Mucosa of descending colon (tissue), 3 donors: ENCODE data around the gene CD151. TPM values are rescaled to one million over a fixed set of nuclear protein-coding genes. Genes with fewer than 3 reads are reported as not detected.

Source experiments
- ATAC-seq: fragments of 200-7000 bp; cut with Tn5 transposase; one replicate; pipeline ENCODE4 v1.9.1; 2020; ENCODE audit warnings: mild to moderate bottlenecking, moderate library complexity
- DNase-seq, 3 donors: peaks; one replicate each; pipeline ENCODE4 v3.0.0-alpha.2; 2020
- H3K36me3 ChIP-seq: fragments of 200-600 bp; one replicate; pipeline ENCODE4 v1.8.0; 2021; ENCODE audit warnings: low read depth, mild to moderate bottlenecking
- H3K4me1 ChIP-seq: fragments of 200-600 bp; one replicate; pipeline ENCODE4 v1.8.0; 2021; ENCODE audit warnings: low read depth, mild to moderate bottlenecking
- H3K4me3 ChIP-seq: fragments of 200-600 bp; one replicate; pipeline ENCODE4 v1.8.0; 2021; ENCODE audit warnings: mild to moderate bottlenecking
- H3K9me3 ChIP-seq: fragments of 200-600 bp; one replicate; pipeline ENCODE4 v1.8.0; 2021; ENCODE audit warnings: mild to moderate bottlenecking
- intact Hi-C, 2 donors: fragments of 100-400 bp; cut with DNase I in 1 of 2; cut with micrococcal nuclease in 1 of 2; formaldehyde crosslinking; loops; one replicate each; pipeline versions ENCODE4 v1.11.0 to v1.11.1; 2022; cut with DNase I, micrococcal nuclease
- total RNA-seq, 3 donors: library from RNA; stranded (reverse); fragmentation: NEBNext Ultra II Directional in 2 of 3; extraction: Animal tissue kit (Norgen Biotek cat#: 25700) in 2 of 3; gene quantifications; one replicate each; pipeline versions ENCODE4 v1.2.1 to v1.2.4, GENCODE V29; 2021 to 2023
- TF ChIP-seq, protein P1 (sequence below): fragments of 200-600 bp; IDR thresholded peaks from one replicate; pipeline ENCODE4 v1.8.0; 2022; ENCODE audit warnings: antibody characterized with exemption, mild to moderate bottlenecking
- donor health status: DM: no; HTN: no; CAD: no; lungs with moderate emphysema.
- donor health status: DM: no; HTN: no; CAD: no.
- donor health status: DM: no; HTN: yes; CAD: no.

The CD151 gene
- total RNA-seq, 3 donors from 2014 or later: 364 to 415 (median 378) TPM

GRCh38 chr11:827146-827896 lies 5.4 kb upstream of the CD151 start:
- TF ChIP-seq, protein P1, sequence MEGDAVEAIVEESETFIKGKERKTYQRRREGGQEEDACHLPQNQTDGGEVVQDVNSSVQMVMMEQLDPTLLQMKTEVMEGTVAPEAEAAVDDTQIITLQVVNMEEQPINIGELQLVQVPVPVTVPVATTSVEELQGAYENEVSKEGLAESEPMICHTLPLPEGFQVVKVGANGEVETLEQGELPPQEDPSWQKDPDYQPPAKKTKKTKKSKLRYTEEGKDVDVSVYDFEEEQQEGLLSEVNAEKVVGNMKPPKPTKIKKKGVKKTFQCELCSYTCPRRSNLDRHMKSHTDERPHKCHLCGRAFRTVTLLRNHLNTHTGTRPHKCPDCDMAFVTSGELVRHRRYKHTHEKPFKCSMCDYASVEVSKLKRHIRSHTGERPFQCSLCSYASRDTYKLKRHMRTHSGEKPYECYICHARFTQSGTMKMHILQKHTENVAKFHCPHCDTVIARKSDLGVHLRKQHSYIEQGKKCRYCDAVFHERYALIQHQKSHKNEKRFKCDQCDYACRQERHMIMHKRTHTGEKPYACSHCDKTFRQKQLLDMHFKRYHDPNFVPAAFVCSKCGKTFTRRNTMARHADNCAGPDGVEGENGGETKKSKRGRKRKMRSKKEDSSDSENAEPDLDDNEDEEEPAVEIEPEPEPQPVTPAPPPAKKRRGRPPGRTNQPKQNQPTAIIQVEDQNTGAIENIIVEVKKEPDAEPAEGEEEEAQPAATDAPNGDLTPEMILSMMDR: no peak
- peak; percentile 61 for ATAC-seq

GRCh38 chr11:827897-828192 lies 4.9 kb upstream of the CD151 start, which contains the start of gene CRACR2B:
Gene CRACR2B, plus strand, starts transcription at chr11:827919. Its CDS starts 689 bp downstream, at chr11:828608.
- ATAC-seq (no peak), DNase-seq (peak; percentile 78 to 86 (median 84))
- intact Hi-C loops: no loop called here
- Histone ChIP-seq H3K4me1 (peaks cover 74% of the 10 kb centered on the region), H3K4me3 (peak within 1 kb of the TSS; percentile 21), H3K36me3 (no peaks in the 10 kb centered on the region), H3K9me3 (no peaks in the 10 kb centered on the region)
- TF ChIP-seq, protein P1: no peak

More at GRCh38 chr11:827146-827896, 5.4 kb upstream of the CD151 start:
- no peaks in the 10 kb centered on the region for H3K36me3 ChIP-seq
- peak; percentile 62 to 83 (median 83) for DNase-seq
- H3K9me3 ChIP-seq: no peaks in the 10 kb centered on the region
- H3K4me3 ChIP-seq: peak overlapping the region; percentile 21
- intact Hi-C loops: no loop called here
- H3K4me1 ChIP-seq: peaks cover 71% of the 10 kb centered on the region

DNA sequence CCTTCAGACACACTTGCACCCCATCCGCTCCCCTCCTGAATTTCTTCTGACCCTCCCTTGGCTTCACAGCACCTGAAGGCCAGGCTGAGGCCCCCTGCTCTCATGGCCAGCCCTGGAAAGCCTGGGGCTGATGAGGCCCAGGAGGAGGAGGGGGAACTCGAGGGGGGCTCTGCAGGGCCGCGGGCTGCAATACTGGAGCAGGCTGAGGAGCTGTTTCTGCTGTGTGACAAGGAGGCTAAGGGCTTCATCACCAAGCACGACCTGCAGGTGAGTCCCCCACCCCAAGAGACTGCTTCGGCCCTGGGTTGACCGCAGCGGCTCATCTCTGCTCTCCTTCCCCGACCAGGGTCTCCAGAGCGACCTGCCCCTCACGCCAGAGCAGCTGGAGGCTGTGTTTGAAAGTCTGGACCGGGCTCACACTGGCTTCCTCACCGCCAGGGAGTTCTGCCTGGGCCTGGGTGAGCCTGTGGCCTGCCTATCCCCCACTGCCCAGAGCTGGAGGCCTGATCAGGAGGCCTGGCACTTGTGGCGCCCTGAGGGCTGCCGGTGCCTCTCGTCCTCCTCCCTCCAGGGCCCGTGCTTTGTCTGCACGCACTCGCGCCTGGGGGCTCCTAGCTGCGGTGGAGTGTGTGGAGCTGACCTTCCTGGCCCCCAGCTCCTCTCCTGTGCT lies 4.1 kb upstream of the CD151 start:
- H3K4me1 ChIP-seq: peaks cover 74% of the 10 kb centered on the region
- no peak overlapping the region for H3K4me3 ChIP-seq
- H3K36me3 ChIP-seq: no peaks in the 10 kb centered on the region
- intact Hi-C loops: no loop called here
- ATAC-seq: no peak
- DNase-seq: peak in 1 of 3 donors; percentile 55
- no peaks in the 10 kb centered on the region for H3K9me3 ChIP-seq
- TF ChIP-seq, protein P1: no peak

DNA sequence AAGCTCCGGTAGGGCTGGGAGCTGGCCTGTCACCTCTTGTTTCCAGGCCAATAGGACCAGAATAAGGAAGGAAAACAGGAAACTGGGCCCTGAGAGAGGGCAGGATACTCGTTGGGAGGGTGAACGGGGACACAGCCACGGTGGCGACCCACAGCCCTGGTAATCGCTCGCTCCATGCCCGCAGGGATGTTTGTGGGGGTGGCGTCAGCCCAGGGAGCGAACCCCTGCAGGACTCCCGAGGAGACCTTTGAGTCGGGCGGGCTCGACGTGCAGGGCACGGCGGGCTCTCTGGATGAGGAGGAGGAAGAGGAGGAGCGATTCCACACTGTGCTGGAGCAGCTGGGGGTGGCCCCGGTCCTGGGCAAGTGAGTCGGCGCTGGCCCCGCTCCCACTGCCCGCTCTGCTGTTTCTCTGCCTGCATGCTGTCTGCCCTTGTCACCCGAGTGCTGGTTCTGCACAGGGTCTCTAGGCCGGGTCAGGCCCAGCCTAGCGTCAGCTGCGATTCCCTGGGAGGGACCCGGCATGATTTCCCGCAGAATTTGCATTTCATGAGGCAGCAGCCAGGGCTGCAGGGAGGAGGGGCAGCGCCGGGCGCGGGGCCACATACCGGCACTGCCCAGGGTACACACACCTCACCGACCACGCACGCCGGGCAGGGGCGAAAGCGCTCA lies 3.4 kb upstream of the CD151 start:
- ATAC-seq (no peak), DNase-seq (peak in 2 of 3 donors; percentile 60 to 69)
- Histone ChIP-seq H3K4me3 (no peak overlapping the region), H3K36me3 (no peaks in the 10 kb centered on the region), H3K9me3 (no peaks in the 10 kb centered on the region), H3K4me1 (peaks cover 72% of the 10 kb centered on the region)
- intact Hi-C loops: no loop called here
- TF ChIP-seq, protein P1: no peak

GRCh38 chr11:829847-830294 lies 2.9 kb upstream of the CD151 start:
- ATAC-seq: no peak

More at GRCh38 chr11:829847-830294, 2.9 kb upstream of the CD151 start:
- Histone ChIP-seq H3K4me1 (peaks cover 68% of the 10 kb centered on the region), H3K9me3 (no peaks in the 10 kb centered on the region), H3K36me3 (no peaks in the 10 kb centered on the region), H3K4me3 (no peak overlapping the region)
- TF ChIP-seq, protein P1: no peak
- intact Hi-C loops: no loop called here
- DNase-seq: no peak
